H1 (cell line): ENCODE data around the gene SCAMP2. TPM values are rescaled to one million over a fixed set of nuclear protein-coding genes. Genes with fewer than 3 reads are reported as not detected.

Experiments used
- CEBPB ChIP-seq: IDR thresholded peaks from 2 replicates; pipeline ENCODE4 v1.6.1; 2012; ENCODE audit warnings: low read depth, low read length
- KDM1A ChIP-seq: fragments of 200-600, 300-600 bp; sonication (generic); IDR thresholded peaks from 2 replicates; pipeline ENCODE4 v1.7.1; 2016; ENCODE audit warnings: mild to moderate bottlenecking, low read length, borderline replicate concordance
- TAF1 ChIP-seq: IDR thresholded peaks from 2 replicates; pipeline ENCODE4 v1.6.1; 2011; ENCODE audit warnings: mild to moderate bottlenecking, low read depth, low read length
- YY1 ChIP-seq: IDR thresholded peaks from 2 replicates; pipeline ENCODE4 v1.6.1; 2011; ENCODE audit warnings: low read depth, mild to moderate bottlenecking, low read length
- polyA plus RNA-seq, 7 experiments: library from polyadenylated mRNA; depleted of rRNA in 3 of 7; stranded (reverse) in 5 of 7; unstranded in 2 of 7; fragments of >200 nt in 5 of 7; fragments of 200-250 nt in 2 of 7; gene quantifications; 1 replicate in 5 of 7; 2 replicates in 1 of 7; 4 replicates in 1 of 7; pipeline versions ENCODE4 v1.2.1 to v1.2.3, GENCODE V29; 2011 to 2013; ENCODE audit warnings: missing spikeins in 2 of 7, mixed read lengths in 2 of 7
- total RNA-seq: library from RNA; stranded (reverse); fragmentation: NEBNext Ultra II Directional; extraction: Animal tissue kit (Norgen Biotek cat#: 25700); gene quantifications from 2 replicates; pipeline ENCODE4 v1.2.1, GENCODE V29; 2021

SCAMP2 gene
- total and polyA plus RNA-seq, 2 of the 8 experiments (the other 6 are each of a cell fraction or from before 2014, with no cell fraction given) = 41.7 to 131 TPM

- TF ChIP-seq KDM1A (no peak), CEBPB (no peak), YY1 (no peak), TAF1 (no peak)
Measured at GRCh38 chr15:74907163-74907870, 34.2 kb upstream of the SCAMP2 start (continued).
